Osteoblast (primary cell): Measurements from ENCODE around the gene LAMA4. TPM values are rescaled to one million over a fixed set of nuclear protein-coding genes. Genes with fewer than 3 reads are reported as not detected.

Source experiments
- DNase-seq: peaks from one replicate; pipeline ENCODE4 v3.0.0; 2011; ENCODE audit warnings: low spot score, mixed read lengths; ENCODE audit not compliant: insufficient read length; ENCODE audit errors: missing footprints
- H2AFZ ChIP-seq: 2 replicates; pipeline ENCODE4 v1.6.0; 2011; ENCODE audit warnings: mild to moderate bottlenecking, low read length
- H3K27ac ChIP-seq: 2 replicates; pipeline ENCODE4 v1.5.1; 2011; ENCODE audit warnings: mild to moderate bottlenecking, low read depth, low read length, moderate library complexity
- H3K27me3 ChIP-seq: 2 replicates; pipeline ENCODE4 v1.6.0; 2012; ENCODE audit warnings: mild to moderate bottlenecking, control low read depth, inconsistent platforms, low read length, moderate library complexity; ENCODE audit not compliant: insufficient read depth
- H3K36me3 ChIP-seq: 2 replicates; pipeline ENCODE4 v1.5.1; 2011; ENCODE audit warnings: mild to moderate bottlenecking, low read length, control low read depth, moderate library complexity; ENCODE audit not compliant: insufficient read depth
- H3K4me1 ChIP-seq: 2 replicates; pipeline ENCODE4 v1.5.1; 2011; ENCODE audit warnings: mild to moderate bottlenecking, low read length, control low read depth, moderate library complexity; ENCODE audit not compliant: insufficient read depth
- H3K4me2 ChIP-seq: 2 replicates; pipeline ENCODE4 v1.6.0; 2011; ENCODE audit warnings: mild to moderate bottlenecking, low read length; ENCODE audit not compliant: insufficient read depth
- H3K4me3 ChIP-seq: fragments of 200-600 bp; sonication (generic); 3 replicates; pipeline ENCODE4 v1.5.1; 2012; ENCODE audit warnings: mild to moderate bottlenecking, low read length, inconsistent platforms; ENCODE audit not compliant: insufficient read depth
- H3K79me2 ChIP-seq: 2 replicates; pipeline ENCODE4 v1.6.0; 2012; ENCODE audit warnings: mild to moderate bottlenecking, low read length, control low read depth, inconsistent platforms; ENCODE audit not compliant: insufficient read depth
- H3K9me3 ChIP-seq: 2 replicates; pipeline ENCODE4 v1.5.1; 2011; ENCODE audit warnings: low read depth, low read length, control low read depth
- H4K20me1 ChIP-seq: 2 replicates; pipeline ENCODE4 v1.6.0; 2012; ENCODE audit warnings: mild to moderate bottlenecking, low read length, control low read depth; ENCODE audit not compliant: insufficient read depth
- total RNA-seq: library from RNA; depleted of rRNA; stranded (reverse); fragments of >200 nt; gene quantifications from 2 replicates; pipeline ENCODE4 v1.2.3, GENCODE V29; 2012
- TF ChIP-seq, protein P1 (sequence below): IDR thresholded peaks from 2 replicates; pipeline ENCODE4 v1.5.1; 2011; ENCODE audit warnings: mild to moderate bottlenecking, low read depth, low read length, moderate library complexity; ENCODE audit errors: extremely low read depth

The LAMA4 gene
- total RNA-seq, 1 donor: 260 TPM

DNA sequence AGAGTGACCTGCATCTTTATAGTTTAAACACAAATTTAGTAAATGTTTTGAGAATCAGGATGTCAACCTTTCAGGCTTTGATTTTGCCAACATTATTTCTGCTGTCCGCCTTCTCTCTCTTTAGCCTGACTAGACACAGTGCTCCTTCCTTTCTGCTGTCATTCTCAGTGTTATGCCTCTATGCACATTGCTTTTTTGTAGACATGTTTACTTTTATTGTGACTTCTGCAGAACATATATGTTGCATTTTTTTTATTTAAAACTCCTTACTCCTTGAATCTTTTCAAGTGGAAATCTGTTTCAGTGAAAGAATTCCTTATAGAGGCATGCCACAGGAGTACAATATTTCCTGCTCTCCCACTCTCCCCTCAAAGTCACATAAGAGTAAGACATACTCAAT, 64.2 kb downstream of the LAMA4 start:
- TF ChIP-seq, protein P1, sequence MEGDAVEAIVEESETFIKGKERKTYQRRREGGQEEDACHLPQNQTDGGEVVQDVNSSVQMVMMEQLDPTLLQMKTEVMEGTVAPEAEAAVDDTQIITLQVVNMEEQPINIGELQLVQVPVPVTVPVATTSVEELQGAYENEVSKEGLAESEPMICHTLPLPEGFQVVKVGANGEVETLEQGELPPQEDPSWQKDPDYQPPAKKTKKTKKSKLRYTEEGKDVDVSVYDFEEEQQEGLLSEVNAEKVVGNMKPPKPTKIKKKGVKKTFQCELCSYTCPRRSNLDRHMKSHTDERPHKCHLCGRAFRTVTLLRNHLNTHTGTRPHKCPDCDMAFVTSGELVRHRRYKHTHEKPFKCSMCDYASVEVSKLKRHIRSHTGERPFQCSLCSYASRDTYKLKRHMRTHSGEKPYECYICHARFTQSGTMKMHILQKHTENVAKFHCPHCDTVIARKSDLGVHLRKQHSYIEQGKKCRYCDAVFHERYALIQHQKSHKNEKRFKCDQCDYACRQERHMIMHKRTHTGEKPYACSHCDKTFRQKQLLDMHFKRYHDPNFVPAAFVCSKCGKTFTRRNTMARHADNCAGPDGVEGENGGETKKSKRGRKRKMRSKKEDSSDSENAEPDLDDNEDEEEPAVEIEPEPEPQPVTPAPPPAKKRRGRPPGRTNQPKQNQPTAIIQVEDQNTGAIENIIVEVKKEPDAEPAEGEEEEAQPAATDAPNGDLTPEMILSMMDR: no peak
- Histone ChIP-seq H4K20me1 (no peaks in the 10 kb centered on the region), H3K4me3 (no peak overlapping the region), H3K27me3 (no peaks in the 10 kb centered on the region), H3K27ac (no peak overlapping the region), H3K4me2 (no peak overlapping the region), H3K4me1 (peaks cover 16% of the 10 kb centered on the region), H2AFZ (no peak overlapping the region), H3K9me3 (no peaks in the 10 kb centered on the region), H3K36me3 (peaks cover 81% of the 10 kb centered on the region), H3K79me2 (no peaks in the 10 kb centered on the region)
- DNase-seq: no peak

GRCh38 chr6:112189494-112189893, 64.9 kb downstream of the LAMA4 start:
- no peak overlapping the region for H3K4me2 ChIP-seq
- no peaks in the 10 kb centered on the region for H3K9me3 ChIP-seq
- no peak for DNase-seq
- H3K79me2 ChIP-seq: no peaks in the 10 kb centered on the region
- TF ChIP-seq, protein P1: no peak
- H3K4me1 ChIP-seq: peaks cover 16% of the 10 kb centered on the region
- H3K4me3 ChIP-seq: no peak overlapping the region
- peak overlapping the region; percentile 49 for H3K27ac ChIP-seq
- peaks cover 84% of the 10 kb centered on the region for H3K36me3 ChIP-seq
- H4K20me1 ChIP-seq: no peaks in the 10 kb centered on the region
- H3K27me3 ChIP-seq: no peaks in the 10 kb centered on the region
- H2AFZ ChIP-seq: no peak overlapping the region

- Histone ChIP-seq H3K27ac (peak overlapping the region; percentile 49), H2AFZ (no peak overlapping the region), H3K9me3 (no peaks in the 10 kb centered on the region), H3K36me3 (peaks cover 90% of the 10 kb centered on the region), H3K27me3 (no peaks in the 10 kb centered on the region), H4K20me1 (no peaks in the 10 kb centered on the region), H3K4me3 (no peak overlapping the region), H3K4me2 (no peak overlapping the region), H3K79me2 (no peaks in the 10 kb centered on the region), H3K4me1 (peaks cover 16% of the 10 kb centered on the region)
- TF ChIP-seq, protein P1: no peak
- DNase-seq: no peak
Measured at GRCh38 chr6:112188906-112189305, 65.5 kb downstream of the LAMA4 start.

- no peaks in the 10 kb centered on the region for H3K9me3 ChIP-seq
- H3K27me3 ChIP-seq: no peaks in the 10 kb centered on the region
- H3K79me2 ChIP-seq: no peaks in the 10 kb centered on the region
- H3K4me2 ChIP-seq: no peak overlapping the region
- DNase-seq: no peak
- H4K20me1 ChIP-seq: no peaks in the 10 kb centered on the region
- H3K27ac ChIP-seq: no peak overlapping the region
- TF ChIP-seq, protein P1: no peak
- peaks cover 86% of the 10 kb centered on the region for H3K36me3 ChIP-seq
- no peak overlapping the region for H3K4me3 ChIP-seq
- peaks cover 16% of the 10 kb centered on the region for H3K4me1 ChIP-seq
- no peak overlapping the region for H2AFZ ChIP-seq
Measured at GRCh38 chr6:112187736-112188135, 66.6 kb downstream of the LAMA4 start.
